Fibroblast of lung (primary cell): ENCODE measurements around the gene RBM12. TPM values are rescaled to one million over a fixed set of nuclear protein-coding genes. Genes with fewer than 3 reads are reported as not detected.

Experiments
- DNase-seq, 2 donors: peaks; one replicate each; pipeline versions ENCODE4 v3.0.0 to v3.0.0-alpha.2; 2010; ENCODE audit warnings: low read depth in 2 of 2
- H2AFZ ChIP-seq: 2 replicates; pipeline ENCODE4 v1.5.1; 2012; ENCODE audit warnings: low read length, control low read depth, inconsistent platforms
- H3K27ac ChIP-seq: 2 replicates; pipeline ENCODE4 v1.5.1; 2011; ENCODE audit warnings: low read length, control low read depth; ENCODE audit not compliant: insufficient read depth
- H3K27me3 ChIP-seq: 2 replicates; pipeline ENCODE4 v1.5.1; 2011; ENCODE audit warnings: mild to moderate bottlenecking, low read length; ENCODE audit not compliant: control insufficient read depth, insufficient read depth
- H3K36me3 ChIP-seq: 2 replicates; pipeline ENCODE4 v1.5.1; 2011; ENCODE audit warnings: low read length; ENCODE audit not compliant: control insufficient read depth, insufficient read depth
- H3K4me1 ChIP-seq: 2 replicates; pipeline ENCODE4 v1.5.1; 2011; ENCODE audit warnings: low read length; ENCODE audit not compliant: control insufficient read depth, insufficient read depth; ENCODE audit errors: extremely low read depth
- H3K4me2 ChIP-seq: 2 replicates; pipeline ENCODE4 v1.5.1; 2011; ENCODE audit warnings: low read length, control low read depth; ENCODE audit not compliant: insufficient read depth; ENCODE audit errors: extremely low read depth
- H3K4me3 ChIP-seq, 4 experiments: fragments of 200-600 bp in 1 of 4; sonication (generic) in 1 of 4; replicated peaks in 1 of 4; 2 replicates each; pipeline ENCODE4 v1.5.1; 2011 to 2016; ENCODE audit warnings: low read length in 4 of 4, low read depth in 3 of 4, mild to moderate bottlenecking in 3 of 4, control low read depth in 2 of 4, inconsistent platforms in 1 of 4, mixed read lengths in 1 of 4; ENCODE audit not compliant: insufficient read depth in 1 of 4; ENCODE audit errors: control extremely low read depth in 1 of 4
- H3K79me2 ChIP-seq: 2 replicates; pipeline ENCODE4 v1.5.1; 2012; ENCODE audit warnings: mild to moderate bottlenecking, low read length, inconsistent platforms; ENCODE audit not compliant: control insufficient read depth, insufficient read depth
- H3K9ac ChIP-seq: 2 replicates; pipeline ENCODE4 v1.5.1; 2011; ENCODE audit warnings: mild to moderate bottlenecking, low read length, control low read depth; ENCODE audit not compliant: insufficient read depth
- H3K9me3 ChIP-seq: 2 replicates; pipeline ENCODE4 v1.5.1; 2012; ENCODE audit warnings: low read depth, low read length; ENCODE audit not compliant: control insufficient read depth, insufficient read depth
- H4K20me1 ChIP-seq: 2 replicates; pipeline ENCODE4 v1.5.1; 2011; ENCODE audit warnings: low read length; ENCODE audit not compliant: control insufficient read depth, insufficient read depth; ENCODE audit errors: extremely low read depth
- CTCF ChIP-seq, 2 donors: IDR thresholded peaks in 1 of 2; conservative IDR thresholded peaks in 1 of 2; 1 replicate in 1 of 2; 2 replicates in 1 of 2; pipeline ENCODE4 v1.5.1; 2011 to 2012; ENCODE audit warnings: low read length in 2 of 2, control low read depth in 1 of 2, inconsistent platforms in 1 of 2, low read depth in 1 of 2, mild to moderate bottlenecking in 1 of 2
- EZH2 ChIP-seq: IDR thresholded peaks from 2 replicates; pipeline ENCODE4 v1.5.1; 2012; ENCODE audit warnings: low read length, control low read depth, mild to moderate bottlenecking; ENCODE audit errors: missing control alignments
- polyA plus RNA-seq, 2 donors: library from polyadenylated mRNA; depleted of rRNA in 1 of 2; stranded (reverse) in 1 of 2; unstranded in 1 of 2; fragments of >200 nt; gene quantifications; 2 replicates each; pipeline ENCODE4 v1.2.1, GENCODE V29; 2011 to 2012; ENCODE audit warnings: missing spikeins in 1 of 2
- total RNA-seq: library from RNA; depleted of rRNA; stranded (reverse); fragments of >200 nt; gene quantifications from 2 replicates; pipeline ENCODE4 v1.2.1, GENCODE V29; 2014

Gene RBM12
- total and polyA plus RNA-seq, 2 donors (not counting 1 experiment from before 2014, with no cell fraction given), result 29.9 to 109 TPM

- no peak overlapping the region for H3K4me2 ChIP-seq
- H3K9me3 ChIP-seq, result no peaks in the 10 kb centered on the region
- no peak overlapping the region for H2AFZ ChIP-seq
- H3K27me3 ChIP-seq, result no peaks in the 10 kb centered on the region
- H3K9ac ChIP-seq, result no peak overlapping the region
- TF ChIP-seq EZH2, result no peak
- no peak for TF ChIP-seq CTCF (conservative IDR thresholded peaks at IDR 0.05 in 1 of 2, IDR thresholded peaks at IDR 0.05 in 1 of 2; ENCODE audit: low read depth in 1 of 2, low read length in 2 of 2)
- DNase-seq, result peak in 1 of 2 donors; percentile 54
- no peaks in the 10 kb centered on the region for H4K20me1 ChIP-seq
- H3K4me3 ChIP-seq, result no peak overlapping the region
- H3K27ac ChIP-seq, result no peak overlapping the region
- H3K4me1 ChIP-seq, result no peaks in the 10 kb centered on the region
- H3K36me3 ChIP-seq, result peaks cover 1% of the 10 kb centered on the region
- H3K79me2 ChIP-seq, result peaks cover 73% of the 10 kb centered on the region
Measured at GRCh38 chr20:35648836-35649235, 15.9 kb downstream of the RBM12 start.

- H4K20me1 ChIP-seq, result no peaks in the 10 kb centered on the region
- H3K9ac ChIP-seq, result no peak overlapping the region
- H3K27ac ChIP-seq, result no peak overlapping the region
- H3K79me2 ChIP-seq, result peaks cover 46% of the 10 kb centered on the region
- H3K4me3 ChIP-seq, result no peak overlapping the region
- H3K36me3 ChIP-seq, result no peaks in the 10 kb centered on the region
- no peaks in the 10 kb centered on the region for H3K9me3 ChIP-seq
- H3K4me1 ChIP-seq, result no peaks in the 10 kb centered on the region
- no peak overlapping the region for H2AFZ ChIP-seq
- H3K27me3 ChIP-seq, result no peaks in the 10 kb centered on the region
- TF ChIP-seq EZH2, result no peak
- no peak for TF ChIP-seq CTCF (conservative IDR thresholded peaks at IDR 0.05 in 1 of 2, IDR thresholded peaks at IDR 0.05 in 1 of 2; ENCODE audit: low read depth in 1 of 2, low read length in 2 of 2)
- DNase-seq, result no peak
- no peak overlapping the region for H3K4me2 ChIP-seq
Measured at GRCh38 chr20:35644806-35645205, 19.9 kb downstream of the RBM12 start.

GRCh38 chr20:35643045-35643444 is 21.7 kb downstream of the RBM12 start:
- H3K36me3 ChIP-seq, result no peaks in the 10 kb centered on the region
- TF ChIP-seq CTCF (conservative IDR thresholded peaks at IDR 0.05 in 1 of 2, IDR thresholded peaks at IDR 0.05 in 1 of 2; ENCODE audit: low read depth in 1 of 2, low read length in 2 of 2) (no peak), EZH2 (no peak)
- H4K20me1 ChIP-seq, result no peaks in the 10 kb centered on the region
- no peaks in the 10 kb centered on the region for H3K9me3 ChIP-seq
- DNase-seq, result no peak
- H3K27ac ChIP-seq, result no peak overlapping the region
- H3K27me3 ChIP-seq, result no peaks in the 10 kb centered on the region
- H3K4me2 ChIP-seq, result no peak overlapping the region
- H3K9ac ChIP-seq, result no peak overlapping the region
- no peak overlapping the region for H3K4me3 ChIP-seq
- H3K4me1 ChIP-seq, result no peaks in the 10 kb centered on the region
- H2AFZ ChIP-seq, result no peak overlapping the region
- H3K79me2 ChIP-seq, result peaks cover 34% of the 10 kb centered on the region
